ENCODE measurements around the gene HRH1.
"Not testable (repeated sequence)": the region's sequence is repeated elsewhere in the genome, so short reads cannot be mapped to it uniquely, and the experiment has no call there.

The HRH1 gene

GRCh38 chr3:11159421-11159904 is 5.2 kb downstream of the HRH1 start:
- H3K27me3 Mint-ChIP-seq, result peaks cover 32% of the 10 kb centered on the region
- H3K36me3 Mint-ChIP-seq, result no peaks in the 10 kb centered on the region
- no peaks in the 10 kb centered on the region for H3K9me3 Mint-ChIP-seq
- H3K4me1 Mint-ChIP-seq, result peaks cover 12% of the 10 kb centered on the region
- H3K27ac Mint-ChIP-seq, result no peak overlapping the region
- no peak overlapping the region for H3K4me3 Mint-ChIP-seq

- no peaks in the 10 kb centered on the region for H3K9me3 Mint-ChIP-seq
- no peak overlapping the region for H3K27ac Mint-ChIP-seq
- no peak overlapping the region for H3K4me3 Mint-ChIP-seq
- H3K27me3 Mint-ChIP-seq, result peaks cover 15% of the 10 kb centered on the region
- H3K4me1 Mint-ChIP-seq, result no peaks in the 10 kb centered on the region
- H3K36me3 Mint-ChIP-seq, result no peaks in the 10 kb centered on the region
Measured at GRCh38 chr3:11161666-11162065, 7.4 kb downstream of the HRH1 start.

GRCh38 chr3:11162401-11163345 is 8.4 kb downstream of the HRH1 start:
- Mint-ChIP-seq H3K27ac (no peak overlapping the region), H3K4me1 (no peaks in the 10 kb centered on the region), H3K36me3 (no peaks in the 10 kb centered on the region), H3K27me3 (peaks cover 8% of the 10 kb centered on the region), H3K9me3 (no peaks in the 10 kb centered on the region), H3K4me3 (no peak overlapping the region)

GRCh38 chr3:11164607-11165006 is 10.3 kb downstream of the HRH1 start:
- Mint-ChIP-seq H3K9me3 (no peaks in the 10 kb centered on the region), H3K27ac (no peak overlapping the region), H3K4me1 (no peaks in the 10 kb centered on the region), H3K36me3 (no peaks in the 10 kb centered on the region), H3K27me3 (peaks cover 6% of the 10 kb centered on the region), H3K4me3 (no peak overlapping the region)

- H3K27me3 Mint-ChIP-seq, result peaks cover 3% of the 10 kb centered on the region
Measured at GRCh38 chr3:11165476-11165875, 11.2 kb downstream of the HRH1 start.

DNA sequence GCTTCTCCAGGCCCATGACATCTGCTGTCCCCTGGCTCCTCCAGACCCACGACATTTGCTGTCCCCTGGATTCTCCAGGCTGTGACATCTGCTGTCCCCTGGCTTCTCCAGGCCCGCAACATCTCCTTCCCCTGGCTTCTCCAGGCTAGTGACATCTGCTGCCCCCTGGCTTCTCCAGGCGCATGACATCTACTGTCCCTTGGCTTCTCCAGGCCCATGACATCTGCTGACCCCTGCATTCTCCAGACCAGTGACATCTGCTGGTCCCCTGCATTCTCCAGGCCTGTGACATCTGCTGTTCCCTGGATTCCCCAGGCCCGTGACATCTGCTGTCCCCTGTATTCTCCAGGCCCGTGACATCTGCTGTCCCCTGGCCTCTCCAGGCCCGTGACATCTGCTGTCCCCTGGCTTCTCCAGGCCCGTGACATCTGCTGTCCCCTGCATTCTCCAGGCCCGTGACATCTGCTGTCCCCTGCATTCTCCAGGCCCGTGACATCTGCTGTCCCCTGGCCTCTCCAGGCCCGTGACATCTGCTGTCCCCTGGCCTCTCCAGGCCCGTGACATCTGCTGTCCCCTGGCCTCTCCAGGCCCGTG is 12.6 kb downstream of the HRH1 start:
- not testable (repeated sequence) for H3K27ac Mint-ChIP-seq, H3K27me3 Mint-ChIP-seq, H3K4me3 Mint-ChIP-seq, H3K9me3 Mint-ChIP-seq, H3K36me3 Mint-ChIP-seq, H3K4me1 Mint-ChIP-seq

More at GRCh38 chr3:11165476-11165875, 11.2 kb downstream of the HRH1 start:
- no peak overlapping the region for H3K27ac Mint-ChIP-seq
- H3K36me3 Mint-ChIP-seq, result no peaks in the 10 kb centered on the region
- no peak overlapping the region for H3K4me3 Mint-ChIP-seq
- no peaks in the 10 kb centered on the region for H3K4me1 Mint-ChIP-seq
- no peaks in the 10 kb centered on the region for H3K9me3 Mint-ChIP-seq

- Mint-ChIP-seq H3K4me1 (no peaks in the 10 kb centered on the region), H3K36me3 (no peaks in the 10 kb centered on the region), H3K27me3 (peaks cover 5% of the 10 kb centered on the region), H3K9me3 (no peaks in the 10 kb centered on the region), H3K4me3 (no peak overlapping the region), H3K27ac (no peak overlapping the region)
Measured at GRCh38 chr3:11167590-11167989, 13.3 kb downstream of the HRH1 start.

GRCh38 chr3:11168406-11168805 is 14.1 kb downstream of the HRH1 start:
- no peaks in the 10 kb centered on the region for H3K4me1 Mint-ChIP-seq
- H3K27ac Mint-ChIP-seq, result no peak overlapping the region
- H3K36me3 Mint-ChIP-seq, result no peaks in the 10 kb centered on the region
- H3K27me3 Mint-ChIP-seq, result peaks cover 3% of the 10 kb centered on the region
- H3K4me3 Mint-ChIP-seq, result no peak overlapping the region
- H3K9me3 Mint-ChIP-seq, result no peaks in the 10 kb centered on the region

- Mint-ChIP-seq H3K36me3 (no peaks in the 10 kb centered on the region), H3K4me1 (no peaks in the 10 kb centered on the region), H3K9me3 (no peaks in the 10 kb centered on the region), H3K27me3 (peaks cover 3% of the 10 kb centered on the region), H3K4me3 (no peak overlapping the region), H3K27ac (no peak overlapping the region)
Measured at GRCh38 chr3:11168881-11169805, 14.8 kb downstream of the HRH1 start.

- H3K4me3 Mint-ChIP-seq, result no peak overlapping the region
- no peak overlapping the region for H3K27ac Mint-ChIP-seq
- peaks cover 3% of the 10 kb centered on the region for H3K27me3 Mint-ChIP-seq
- H3K9me3 Mint-ChIP-seq, result no peaks in the 10 kb centered on the region
- no peaks in the 10 kb centered on the region for H3K4me1 Mint-ChIP-seq
- H3K36me3 Mint-ChIP-seq, result no peaks in the 10 kb centered on the region
Measured at GRCh38 chr3:11170052-11170770, 15.9 kb downstream of the HRH1 start.

GRCh38 chr3:11172096-11172690 is 17.9 kb downstream of the HRH1 start:
- H3K4me1 Mint-ChIP-seq, result no peaks in the 10 kb centered on the region
- peaks cover 3% of the 10 kb centered on the region for H3K27me3 Mint-ChIP-seq
- H3K36me3 Mint-ChIP-seq, result no peaks in the 10 kb centered on the region
- H3K4me3 Mint-ChIP-seq, result no peak overlapping the region
- H3K27ac Mint-ChIP-seq, result no peak overlapping the region
- no peaks in the 10 kb centered on the region for H3K9me3 Mint-ChIP-seq

- Mint-ChIP-seq H3K4me3 (no peak overlapping the region), H3K9me3 (no peaks in the 10 kb centered on the region), H3K4me1 (no peaks in the 10 kb centered on the region), H3K27ac (no peak overlapping the region), H3K27me3 (peaks cover 3% of the 10 kb centered on the region), H3K36me3 (no peaks in the 10 kb centered on the region)
Measured at GRCh38 chr3:11173828-11174465, 19.7 kb downstream of the HRH1 start.

GRCh38 chr3:11178421-11178820 is 24.1 kb downstream of the HRH1 start:
- H3K4me1 Mint-ChIP-seq, result no peaks in the 10 kb centered on the region
- H3K27ac Mint-ChIP-seq, result no peak overlapping the region
- no peaks in the 10 kb centered on the region for H3K36me3 Mint-ChIP-seq
- no peaks in the 10 kb centered on the region for H3K9me3 Mint-ChIP-seq
- H3K27me3 Mint-ChIP-seq, result no peaks in the 10 kb centered on the region
- no peak overlapping the region for H3K4me3 Mint-ChIP-seq

DNA sequence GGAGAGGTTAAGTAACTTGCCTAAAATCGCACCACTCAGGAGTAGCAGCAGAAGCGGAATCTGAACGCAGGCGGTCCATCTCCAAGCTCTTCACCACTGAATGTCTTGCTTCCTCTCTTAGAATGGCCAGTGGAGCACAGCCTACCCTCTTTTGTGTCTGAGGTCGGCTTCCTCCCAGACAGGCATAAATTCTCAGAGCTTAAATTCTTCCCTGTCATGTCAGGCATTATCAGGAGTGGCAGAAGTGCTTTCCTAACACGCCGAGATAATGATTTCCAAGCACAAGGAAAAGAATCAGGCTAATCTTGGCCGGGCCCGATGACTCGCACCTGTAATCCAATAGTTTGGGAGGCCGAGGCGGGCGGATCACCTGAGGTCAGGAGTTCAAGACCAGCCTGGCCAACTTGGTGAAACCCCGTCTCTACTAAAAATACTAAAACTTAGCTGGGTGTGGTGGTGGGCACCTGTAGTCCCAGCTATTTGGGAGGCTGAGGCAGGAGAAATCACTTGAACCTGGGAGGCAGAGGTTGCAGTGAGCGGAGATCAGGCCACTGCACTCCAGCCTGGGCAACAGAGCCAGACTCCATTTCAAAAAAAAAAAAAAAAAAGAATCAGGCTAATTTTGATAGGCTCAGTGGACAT is 30.2 kb downstream of the HRH1 start:
- H3K27me3 Mint-ChIP-seq, H3K36me3 Mint-ChIP-seq, H3K27ac Mint-ChIP-seq: not testable (repeated sequence)

More for the DNA sequence above, 30.2 kb downstream of the HRH1 start:
- not testable (repeated sequence) for H3K4me3 Mint-ChIP-seq, H3K9me3 Mint-ChIP-seq, H3K4me1 Mint-ChIP-seq
